Measurements from ENCODE around the gene SEMA3C.

DNA sequence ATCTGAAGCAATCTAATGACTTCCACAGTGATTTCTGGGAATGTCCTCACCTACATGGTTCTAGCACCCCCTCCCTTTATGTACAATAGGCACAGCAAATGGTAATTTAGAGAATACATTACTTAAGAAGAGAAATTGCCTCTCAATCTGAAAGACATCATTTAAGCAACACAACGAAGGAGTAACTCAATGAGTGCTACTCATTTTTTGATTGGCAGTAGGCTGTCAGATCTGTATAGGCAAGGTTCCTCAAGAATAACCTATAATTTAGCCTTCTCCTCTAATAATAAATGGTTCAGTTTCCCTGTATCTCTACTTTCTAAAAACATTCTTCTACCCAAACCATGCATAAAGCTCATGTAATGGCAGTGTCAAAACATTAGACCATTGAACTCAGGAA is 30.6 kb upstream of the SEMA3C start:
- no peak for TF ChIP-seq CTCF (IDR thresholded peaks at IDR 0.05; ENCODE audit: insufficient read depth, low read length)
- TF ChIP-seq REST (IDR thresholded peaks at IDR 0.05; ENCODE audit: insufficient replicate concordance, low read depth), result no peak
- TF ChIP-seq SPI1 (IDR thresholded peaks at IDR 0.05; ENCODE audit: borderline replicate concordance, low read depth), result no peak
- TF ChIP-seq POLR2AphosphoS5 (IDR thresholded peaks at IDR 0.05; ENCODE audit: low read depth), result no peak
